Upper lobe of left lung (tissue), 6 donors: Measurements from ENCODE around the gene CCDC40. TPM values are rescaled to one million over a fixed set of nuclear protein-coding genes. Genes with fewer than 3 reads are reported as not detected.

Experiments
- ATAC-seq, 2 donors: fragments of 200-7000 bp; cut with Tn5 transposase; one replicate each; pipeline ENCODE4 v1.9.1; 2022; ENCODE audit warnings: mild to moderate bottlenecking in 2 of 2, moderate library complexity in 2 of 2; ENCODE audit not compliant: low FRiP score in 2 of 2
- DNase-seq, 2 donors: peaks; one replicate each; pipeline ENCODE4 v3.0.0-alpha.2; 2019 to 2020
- H3K27ac ChIP-seq, 4 donors: fragments of 200-600 bp; sonication (generic); one replicate each; pipeline ENCODE4 v1.5.1; 2016 to 2019
- H3K27me3 ChIP-seq, 4 donors: fragments of 200-600 bp; sonication (generic); one replicate each; pipeline ENCODE4 v1.5.1; 2017 to 2019
- H3K36me3 ChIP-seq, 4 donors: fragments of 200-600 bp; sonication (generic); one replicate each; pipeline ENCODE4 v1.5.1; 2016 to 2019
- H3K4me1 ChIP-seq, 4 donors: fragments of 200-600 bp; sonication (generic); one replicate each; pipeline ENCODE4 v1.5.1; 2018 to 2019
- H3K4me3 ChIP-seq, 4 donors: fragments of 200-600 bp; sonication (generic); one replicate each; pipeline ENCODE4 v1.5.1; 2017 to 2019; ENCODE audit warnings: mild to moderate bottlenecking in 2 of 4, moderate library complexity in 1 of 4
- H3K9me3 ChIP-seq, 4 donors: fragments of 200-600 bp; sonication (generic); one replicate each; pipeline ENCODE4 v1.5.1; 2018 to 2019
- EP300 ChIP-seq, 4 donors: sonication (generic); formaldehyde crosslinking; IDR thresholded peaks; one replicate each; pipeline ENCODE4 v1.5.1; 2017; ENCODE audit warnings: antibody characterized with exemption in 4 of 4, control low read depth in 2 of 4
- POLR2A ChIP-seq, 4 donors: fragments of 450-650 bp; IDR thresholded peaks; one replicate each; pipeline ENCODE4 v1.5.1; 2016 to 2017; ENCODE audit warnings: antibody characterized with exemption in 4 of 4, mild to moderate bottlenecking in 2 of 4
- POLR2AphosphoS5 ChIP-seq, 2 donors: sonication (generic); formaldehyde crosslinking; IDR thresholded peaks; one replicate each; pipeline ENCODE4 v1.5.1; 2017; ENCODE audit warnings: antibody characterized with exemption in 2 of 2
- WGBS, 2 donors: methylation state at CpG; one replicate each; pipeline ENCODE4 v1.1.5; 2017 to 2018; 5-methylcytosine and 5-hydroxymethylcytosine counted together
- total RNA-seq, 6 donors: library from RNA; depleted of rRNA in 4 of 6; stranded (reverse); fragments of >200 nt in 4 of 6; gene quantifications; one replicate each; pipeline versions ENCODE4 v1.1.0 to v1.2.1, GENCODE V29; 2016 to 2021
- TF ChIP-seq, protein P1 (sequence below), 6 experiments: fragments of 450-650 bp in 4 of 6; fragments of 200-600 bp in 2 of 6; sonication (generic) in 2 of 6; IDR thresholded peaks; one replicate each; pipeline ENCODE4 v1.5.1; 2016 to 2019; ENCODE audit warnings: antibody characterized with exemption in 6 of 6
- donor health status: DM: no; HTN: no; CAD: no; lungs with moderate emphysema.
- donor health status: DM: no; HTN: yes; CAD: no; lungs with severe emphysema.

Gene CCDC40
- total RNA-seq, 6 donors from 2014 or later, result 4.1 to 96.4 (median 24.2) TPM

DNA sequence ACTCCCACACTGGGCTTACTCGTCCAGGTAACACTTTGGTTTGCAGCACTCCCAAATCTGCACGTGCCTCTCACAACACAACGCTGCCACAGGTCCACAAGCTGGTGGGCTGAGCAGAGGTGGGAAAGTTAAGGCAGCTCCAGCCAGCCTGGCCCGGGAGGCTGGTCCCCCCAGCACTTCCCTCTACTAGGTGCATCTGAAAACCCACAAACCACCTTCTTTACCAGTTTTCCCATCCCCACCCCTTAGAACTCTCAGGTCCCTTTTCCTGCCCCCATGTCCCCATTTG is 63.5 kb downstream of the CCDC40 start:
- Histone ChIP-seq H3K27ac (no peak overlapping the region), H3K4me3 (no peak overlapping the region), H3K4me1 (peaks cover 13 to 35% (median 16%) of the 10 kb centered on the region in 4 donors), H3K27me3 (no peaks in the 10 kb centered on the region), H3K9me3 (no peaks in the 10 kb centered on the region), H3K36me3 (no peaks in the 10 kb centered on the region)
- TF ChIP-seq POLR2AphosphoS5 (IDR thresholded peaks at IDR 0.05) (no peak), POLR2A (IDR thresholded peaks at IDR 0.05) (no peak)
- 85 to 98% methylated on average over 4 of the region's 4 CpGs for WGBS, 2 donors
- DNase-seq, result no peak
- no peak for ATAC-seq

DNA sequence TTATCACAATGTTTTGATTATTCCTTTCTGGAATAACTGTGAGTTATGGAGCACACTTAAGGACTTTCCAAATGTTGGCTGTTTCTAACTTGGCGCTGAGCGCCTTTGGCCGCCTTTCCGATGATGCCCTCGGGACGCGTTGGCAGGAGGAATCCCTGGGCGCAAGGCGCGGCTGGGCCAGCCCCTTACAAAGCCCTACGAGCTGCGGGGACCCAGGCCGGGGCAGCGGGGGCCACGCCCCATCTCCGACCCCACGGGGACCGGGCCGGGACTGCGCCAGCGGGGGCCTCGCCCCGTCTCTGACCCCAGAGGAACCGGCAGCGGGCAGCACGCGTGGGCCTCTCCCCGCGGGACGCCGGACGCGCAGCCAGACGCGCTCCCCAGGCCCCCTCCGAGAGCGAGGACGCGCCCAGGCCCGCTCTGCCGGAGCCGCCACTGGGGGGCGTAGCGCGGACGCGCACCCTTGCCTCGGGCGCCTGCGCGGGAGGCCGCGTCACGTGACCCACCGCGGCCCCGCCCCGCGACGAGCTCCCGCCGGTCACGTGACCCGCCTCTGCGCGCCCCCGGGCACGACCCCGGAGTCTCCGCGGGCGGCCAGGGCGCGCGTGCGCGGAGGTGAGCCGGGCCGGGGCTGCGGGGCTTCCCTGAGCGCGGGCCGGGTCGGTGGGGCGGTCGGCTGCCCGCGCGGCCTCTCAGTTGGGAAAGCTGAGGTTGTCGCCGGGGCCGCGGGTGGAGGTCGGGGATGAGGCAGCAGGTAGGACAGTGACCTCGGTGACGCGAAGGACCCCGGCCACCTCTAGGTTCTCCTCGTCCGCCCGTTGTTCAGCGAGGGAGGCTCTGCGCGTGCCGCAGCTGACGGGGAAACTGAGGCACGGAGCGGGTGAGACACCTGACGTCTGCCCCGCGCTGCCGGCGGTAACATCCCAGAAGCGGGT is 64.8 kb downstream of the CCDC40 start, which contains the start of gene GAA:
GAA (plus strand) TSS at position 571 of the 935 bp plus-strand sequence. CDS start 3,006 bp downstream, outside the sequence.
- Histone ChIP-seq H3K9me3 (no peaks in the 10 kb centered on the region), H3K4me1 (peaks cover 13 to 35% (median 16%) of the 10 kb centered on the region in 4 donors), H3K4me3 (peak within 1 kb of the TSS; percentile 90 to 96 (median 93)), H3K27ac (peak within 1 kb of the TSS; percentile 79 to 95 (median 92)), H3K36me3 (no peaks in the 10 kb centered on the region), H3K27me3 (no peaks in the 10 kb centered on the region)
- peak; percentile 85 to 94 for ATAC-seq
- peak; percentile 85 to 98 for DNase-seq
- 0% methylated on average over 14 to 26 of the region's 114 CpGs for WGBS, 2 donors
- TF ChIP-seq POLR2A (IDR thresholded peaks at IDR 0.05) (peak in 3 of 4 donors; percentile 22 to 84 (median 26)), POLR2AphosphoS5 (IDR thresholded peaks at IDR 0.05) (peak; percentile 52), EP300 (IDR thresholded peaks at IDR 0.05) (no peak)
- TF ChIP-seq, protein P1, sequence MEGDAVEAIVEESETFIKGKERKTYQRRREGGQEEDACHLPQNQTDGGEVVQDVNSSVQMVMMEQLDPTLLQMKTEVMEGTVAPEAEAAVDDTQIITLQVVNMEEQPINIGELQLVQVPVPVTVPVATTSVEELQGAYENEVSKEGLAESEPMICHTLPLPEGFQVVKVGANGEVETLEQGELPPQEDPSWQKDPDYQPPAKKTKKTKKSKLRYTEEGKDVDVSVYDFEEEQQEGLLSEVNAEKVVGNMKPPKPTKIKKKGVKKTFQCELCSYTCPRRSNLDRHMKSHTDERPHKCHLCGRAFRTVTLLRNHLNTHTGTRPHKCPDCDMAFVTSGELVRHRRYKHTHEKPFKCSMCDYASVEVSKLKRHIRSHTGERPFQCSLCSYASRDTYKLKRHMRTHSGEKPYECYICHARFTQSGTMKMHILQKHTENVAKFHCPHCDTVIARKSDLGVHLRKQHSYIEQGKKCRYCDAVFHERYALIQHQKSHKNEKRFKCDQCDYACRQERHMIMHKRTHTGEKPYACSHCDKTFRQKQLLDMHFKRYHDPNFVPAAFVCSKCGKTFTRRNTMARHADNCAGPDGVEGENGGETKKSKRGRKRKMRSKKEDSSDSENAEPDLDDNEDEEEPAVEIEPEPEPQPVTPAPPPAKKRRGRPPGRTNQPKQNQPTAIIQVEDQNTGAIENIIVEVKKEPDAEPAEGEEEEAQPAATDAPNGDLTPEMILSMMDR (IDR thresholded peaks at IDR 0.05), result peak; percentile 86 to 100 (median 99)

DNA sequence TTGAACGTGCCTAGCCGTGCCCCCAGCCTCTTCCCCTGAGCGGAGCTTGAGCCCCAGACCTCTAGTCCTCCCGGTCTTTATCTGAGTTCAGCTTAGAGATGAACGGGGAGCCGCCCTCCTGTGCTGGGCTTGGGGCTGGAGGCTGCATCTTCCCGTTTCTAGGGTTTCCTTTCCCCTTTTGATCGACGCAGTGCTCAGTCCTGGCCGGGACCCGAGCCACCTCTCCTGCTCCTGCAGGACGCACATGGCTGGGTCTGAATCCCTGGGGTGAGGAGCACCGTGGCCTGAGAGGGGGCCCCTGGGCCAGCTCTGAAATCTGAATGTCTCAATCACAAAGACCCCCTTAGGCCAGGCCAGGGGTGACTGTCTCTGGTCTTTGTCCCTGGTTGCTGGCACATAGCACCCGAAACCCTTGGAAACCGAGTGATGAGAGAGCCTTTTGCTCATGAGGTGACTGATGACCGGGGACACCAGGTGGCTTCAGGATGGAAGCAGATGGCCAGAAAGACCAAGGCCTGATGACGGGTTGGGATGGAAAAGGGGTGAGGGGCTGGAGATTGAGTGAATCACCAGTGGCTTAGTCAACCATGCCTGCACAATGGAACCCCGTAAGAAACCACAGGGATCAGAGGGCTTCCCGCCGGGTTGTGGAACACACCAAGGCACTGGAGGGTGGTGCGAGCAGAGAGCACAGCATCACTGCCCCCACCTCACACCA is 65.7 kb downstream of the CCDC40 start:
- DNase-seq (peak in 1 of 2 donors; percentile 34), ATAC-seq (peak in 1 of 2 donors; percentile 49)
- WGBS, 2 donors, result 33 to 78% methylated on average over 8 to 20 of the region's 21 CpGs

DNA sequence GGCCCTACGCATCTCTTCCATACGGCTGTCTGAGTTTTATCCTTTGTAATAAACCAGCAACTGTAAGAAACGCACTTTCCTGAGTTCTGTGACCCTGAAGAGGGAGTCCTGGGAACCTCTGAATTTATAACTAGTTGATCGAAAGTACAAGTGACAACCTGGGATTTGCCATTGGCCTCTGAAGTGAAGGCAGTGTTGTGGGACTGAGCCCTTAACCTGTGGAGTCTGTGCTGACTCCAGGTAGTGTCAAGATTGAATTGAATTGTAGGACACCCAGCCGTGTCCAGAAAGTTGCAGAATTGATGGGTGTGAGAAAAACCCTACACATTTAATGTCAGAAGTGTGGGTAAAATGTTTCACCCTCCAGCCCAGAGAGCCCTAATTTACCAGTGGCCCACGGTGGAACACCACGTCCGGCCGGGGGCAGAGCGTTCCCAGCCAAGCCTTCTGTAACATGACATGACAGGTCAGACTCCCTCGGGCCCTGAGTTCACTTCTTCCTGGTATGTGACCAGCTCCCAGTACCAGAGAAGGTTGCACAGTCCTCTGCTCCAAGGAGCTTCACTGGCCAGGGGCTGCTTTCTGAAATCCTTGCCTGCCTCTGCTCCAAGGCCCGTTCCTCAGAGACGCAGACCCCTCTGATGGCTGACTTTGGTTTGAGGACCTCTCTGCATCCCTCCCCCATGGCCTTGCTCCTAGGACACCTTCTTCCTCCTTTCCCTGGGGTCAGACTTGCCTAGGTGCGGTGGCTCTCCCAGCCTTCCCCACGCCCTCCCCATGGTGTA is 66.4 kb downstream of the CCDC40 start:
- Histone ChIP-seq H3K27me3 (no peaks in the 10 kb centered on the region), H3K4me1 (peaks cover 13 to 35% (median 16%) of the 10 kb centered on the region in 4 donors), H3K36me3 (no peaks in the 10 kb centered on the region), H3K27ac (no peak overlapping the region), H3K9me3 (no peaks in the 10 kb centered on the region), H3K4me3 (peak overlapping the region in 2 of 4 donors; percentile 92 to 94)
- no peak for DNase-seq
- no peak for ATAC-seq
- TF ChIP-seq, protein P1 (IDR thresholded peaks at IDR 0.05), result no peak
- TF ChIP-seq POLR2A (IDR thresholded peaks at IDR 0.05), result no peak
- TF ChIP-seq POLR2AphosphoS5 (IDR thresholded peaks at IDR 0.05), result no peak
- no peak for TF ChIP-seq EP300 (IDR thresholded peaks at IDR 0.05)
- 84 to 90% methylated on average over 15 of the region's 15 CpGs for WGBS, 2 donors

More for the DNA sequence above, 65.7 kb downstream of the CCDC40 start:
- no peaks in the 10 kb centered on the region for H3K36me3 ChIP-seq
- peaks cover 13 to 35% (median 16%) of the 10 kb centered on the region in 4 donors for H3K4me1 ChIP-seq
- no peaks in the 10 kb centered on the region for H3K27me3 ChIP-seq
- H3K4me3 ChIP-seq, result peak overlapping the region; percentile 90 to 96 (median 93)
- TF ChIP-seq POLR2A (IDR thresholded peaks at IDR 0.05) (no peak), POLR2AphosphoS5 (IDR thresholded peaks at IDR 0.05) (no peak), EP300 (IDR thresholded peaks at IDR 0.05) (no peak)
- TF ChIP-seq, protein P1 (IDR thresholded peaks at IDR 0.05), result no peak
- H3K9me3 ChIP-seq, result no peaks in the 10 kb centered on the region
- peak overlapping the region; percentile 79 to 95 (median 92) for H3K27ac ChIP-seq
